ENCODE measurements around the gene VPS4B. TPM values are rescaled to one million over a fixed set of nuclear protein-coding genes. Genes with fewer than 3 reads are reported as not detected.
A peak's percentile ranks its signal among the peaks of the same experiment; 100 is the strongest.

VPS4B gene
- polyA plus RNA-seq, 3 donors: 15.4 to 48.8 (median 26.7) TPM

DNA sequence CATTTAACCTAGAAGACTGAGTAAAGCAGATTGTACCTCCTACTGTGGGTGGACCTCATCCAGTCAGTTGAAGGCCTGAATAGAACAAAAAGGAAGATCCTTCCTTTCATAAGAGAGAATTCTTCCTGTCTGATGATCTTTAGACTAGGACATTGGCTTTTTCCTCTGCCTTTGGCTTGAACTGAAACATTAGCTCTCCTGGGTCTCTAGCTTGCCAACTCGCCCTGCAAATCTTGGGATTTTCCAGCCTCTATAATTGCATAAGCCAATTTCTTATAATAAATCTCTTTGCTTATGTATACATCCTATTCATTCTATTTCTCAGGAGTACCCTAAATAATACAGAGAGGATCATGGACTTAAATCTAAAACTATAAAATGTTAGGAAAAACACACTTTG lies 49.1 kb downstream of the VPS4B start:
- no peaks in the 10 kb centered on the region for H3K36me3 ChIP-seq (replicated peaks in 1 of 2; ENCODE audit: control insufficient read depth in 1 of 2, insufficient read depth in 2 of 2, low read length in 2 of 2)
- WGBS (ENCODE audit: insufficient coverage): 100% methylated on average over 1 of the region's 1 CpG
- peaks cover 0 to 4% (median 0%) of the 10 kb centered on the region in 3 donors for H3K27me3 Mint-ChIP-seq (ENCODE audit: low read depth in 3 of 3)
- H4K20me1 ChIP-seq (ENCODE audit: insufficient read depth, low read length): no peaks in the 10 kb centered on the region
- H3K27me3 ChIP-seq (ENCODE audit: control insufficient read depth in 2 of 2, insufficient read depth in 2 of 2, low read length in 2 of 2): no peaks in the 10 kb centered on the region
- no peak overlapping the region for H2AFZ ChIP-seq (ENCODE audit: insufficient read depth, low read depth, low read length, poor library complexity, severe bottlenecking)
- no peaks in the 10 kb centered on the region for H3K79me2 ChIP-seq (ENCODE audit: insufficient read depth, low read length)
- intact Hi-C loops (cut with micrococcal nuclease): no loop called here
- peaks cover 0 to 3% of the 10 kb centered on the region in 2 donors for H3K9me3 ChIP-seq (replicated peaks in 1 of 2; ENCODE audit: control insufficient read depth in 1 of 2, insufficient read depth in 1 of 2, low read length in 2 of 2)
- H3K9me3 Mint-ChIP-seq: peaks cover 5 to 13% (median 10%) of the 10 kb centered on the region in 7 donors
- H3K9ac ChIP-seq (ENCODE audit: insufficient read depth, low read length, poor library complexity, severe bottlenecking): no peak overlapping the region
- H3K36me3 Mint-ChIP-seq: peaks cover 0 to 5% of the 10 kb centered on the region in 2 donors
- H3K4me3 ChIP-seq (replicated peaks in 1 of 3; ENCODE audit: low read depth in 2 of 3, low read length in 3 of 3): no peak overlapping the region
- no peak for DNase-seq
- TF ChIP-seq, protein P1, sequence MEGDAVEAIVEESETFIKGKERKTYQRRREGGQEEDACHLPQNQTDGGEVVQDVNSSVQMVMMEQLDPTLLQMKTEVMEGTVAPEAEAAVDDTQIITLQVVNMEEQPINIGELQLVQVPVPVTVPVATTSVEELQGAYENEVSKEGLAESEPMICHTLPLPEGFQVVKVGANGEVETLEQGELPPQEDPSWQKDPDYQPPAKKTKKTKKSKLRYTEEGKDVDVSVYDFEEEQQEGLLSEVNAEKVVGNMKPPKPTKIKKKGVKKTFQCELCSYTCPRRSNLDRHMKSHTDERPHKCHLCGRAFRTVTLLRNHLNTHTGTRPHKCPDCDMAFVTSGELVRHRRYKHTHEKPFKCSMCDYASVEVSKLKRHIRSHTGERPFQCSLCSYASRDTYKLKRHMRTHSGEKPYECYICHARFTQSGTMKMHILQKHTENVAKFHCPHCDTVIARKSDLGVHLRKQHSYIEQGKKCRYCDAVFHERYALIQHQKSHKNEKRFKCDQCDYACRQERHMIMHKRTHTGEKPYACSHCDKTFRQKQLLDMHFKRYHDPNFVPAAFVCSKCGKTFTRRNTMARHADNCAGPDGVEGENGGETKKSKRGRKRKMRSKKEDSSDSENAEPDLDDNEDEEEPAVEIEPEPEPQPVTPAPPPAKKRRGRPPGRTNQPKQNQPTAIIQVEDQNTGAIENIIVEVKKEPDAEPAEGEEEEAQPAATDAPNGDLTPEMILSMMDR (IDR thresholded peaks at IDR 0.05): no peak
- H3K4me3 Mint-ChIP-seq: no peak overlapping the region
- H3K4me1 ChIP-seq (ENCODE audit: control insufficient read depth in 1 of 2, insufficient read depth in 2 of 2, low read length in 2 of 2): peaks cover 14 to 19% of the 10 kb centered on the region in 2 donors
- peaks cover 25% of the 10 kb centered on the region for H3K4me1 Mint-ChIP-seq
- no peak overlapping the region for H3K4me2 ChIP-seq (replicated peaks; ENCODE audit: extremely low read depth, low read length, poor library complexity, severe bottlenecking)
- H3K27ac ChIP-seq (ENCODE audit: low read depth in 1 of 2, low read length in 2 of 2): no peak overlapping the region
- no peak overlapping the region for H3K27ac Mint-ChIP-seq

DNA sequence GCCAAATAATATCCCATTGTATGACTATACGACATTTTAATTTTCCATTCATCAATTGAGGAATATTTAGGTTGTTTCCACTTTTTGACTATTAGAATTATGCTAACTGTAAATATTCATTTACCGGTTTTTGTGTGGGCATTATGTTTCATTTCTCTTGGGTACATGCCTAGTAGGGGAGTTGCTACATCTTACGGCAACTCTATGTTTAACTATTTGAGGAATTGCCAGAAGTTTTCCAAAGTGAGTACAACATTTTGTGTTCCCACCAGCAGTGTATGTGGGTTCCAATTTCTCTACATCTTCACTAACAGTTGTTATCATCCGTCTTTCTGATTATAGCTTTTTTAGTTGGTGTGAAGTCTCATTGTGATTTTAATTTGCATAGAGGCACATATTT lies 53.7 kb downstream of the VPS4B start:
- peaks cover 0 to 5% of the 10 kb centered on the region in 2 donors for H3K36me3 Mint-ChIP-seq
- TF ChIP-seq, protein P1 (IDR thresholded peaks at IDR 0.05): no peak
- intact Hi-C loops (cut with micrococcal nuclease): loop anchor here (5.0 to 10.0 kb wide), 2 partner anchors 54 to 56 kb away; partner anchors contain the start of gene VPS4B (in 2 of the 2)
- Histone ChIP-seq H2AFZ (ENCODE audit: insufficient read depth, low read depth, low read length, poor library complexity, severe bottlenecking) (no peak overlapping the region), H3K9ac (ENCODE audit: insufficient read depth, low read length, poor library complexity, severe bottlenecking) (no peak overlapping the region), H3K36me3 (replicated peaks in 1 of 2; ENCODE audit: control insufficient read depth in 1 of 2, insufficient read depth in 2 of 2, low read length in 2 of 2) (no peaks in the 10 kb centered on the region), H3K27me3 (ENCODE audit: control insufficient read depth in 2 of 2, insufficient read depth in 2 of 2, low read length in 2 of 2) (peaks cover 0 to 5% of the 10 kb centered on the region in 2 donors), H4K20me1 (ENCODE audit: insufficient read depth, low read length) (no peaks in the 10 kb centered on the region), H3K79me2 (ENCODE audit: insufficient read depth, low read length) (peaks cover 7% of the 10 kb centered on the region), H3K4me1 (ENCODE audit: control insufficient read depth in 1 of 2, insufficient read depth in 2 of 2, low read length in 2 of 2) (peaks cover 14 to 22% of the 10 kb centered on the region in 2 donors), H3K27ac (ENCODE audit: low read depth in 1 of 2, low read length in 2 of 2) (no peak overlapping the region), H3K4me3 (replicated peaks in 1 of 3; ENCODE audit: low read depth in 2 of 3, low read length in 3 of 3) (no peak overlapping the region), H3K4me2 (replicated peaks; ENCODE audit: extremely low read depth, low read length, poor library complexity, severe bottlenecking) (no peak overlapping the region), H3K9me3 (replicated peaks in 1 of 2; ENCODE audit: control insufficient read depth in 1 of 2, insufficient read depth in 1 of 2, low read length in 2 of 2) (no peaks in the 10 kb centered on the region)
- peak overlapping the region in 1 of 7 donors; percentile 82 for H3K27ac Mint-ChIP-seq
- peaks cover 2 to 6% (median 5%) of the 10 kb centered on the region in 7 donors for H3K9me3 Mint-ChIP-seq
- H3K27me3 Mint-ChIP-seq (ENCODE audit: low read depth in 3 of 3): peaks cover 5 to 8% (median 6%) of the 10 kb centered on the region in 3 donors
- H3K4me3 Mint-ChIP-seq: peak overlapping the region in 1 of 2 donors; percentile 84
- H3K4me1 Mint-ChIP-seq: peaks cover 25% of the 10 kb centered on the region
- no peak for DNase-seq
- no CpG with 5 or more reads among the region's 4 CpGs for WGBS (ENCODE audit: insufficient coverage)
